ENCODE results near the gene SLC25A42.
"Not testable (repeated sequence)": the region's sequence is repeated elsewhere in the genome, so short reads cannot be mapped to it uniquely, and the experiment has no call there.

The SLC25A42 gene

DNA sequence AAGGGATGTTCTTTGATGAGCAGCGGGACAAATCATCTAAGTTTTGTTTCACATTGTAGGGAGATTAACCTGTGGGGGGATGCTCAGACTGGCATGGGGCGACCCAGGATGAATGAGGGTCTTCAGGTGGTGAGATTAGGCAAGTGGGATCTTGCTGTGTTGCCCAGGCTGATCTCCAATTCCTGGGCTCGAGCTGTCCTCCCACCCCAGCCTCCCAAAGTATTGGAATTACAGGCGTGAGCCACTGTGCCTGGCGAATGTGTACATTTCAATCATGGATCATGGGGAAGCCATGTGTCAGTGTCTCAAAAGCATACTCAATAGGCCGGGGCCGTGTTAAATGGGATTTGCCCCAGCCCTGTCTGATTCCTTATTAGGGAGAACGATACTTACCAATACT, 8.1 kb downstream of the SLC25A42 start:
- DNase-seq = no peak

DNA sequence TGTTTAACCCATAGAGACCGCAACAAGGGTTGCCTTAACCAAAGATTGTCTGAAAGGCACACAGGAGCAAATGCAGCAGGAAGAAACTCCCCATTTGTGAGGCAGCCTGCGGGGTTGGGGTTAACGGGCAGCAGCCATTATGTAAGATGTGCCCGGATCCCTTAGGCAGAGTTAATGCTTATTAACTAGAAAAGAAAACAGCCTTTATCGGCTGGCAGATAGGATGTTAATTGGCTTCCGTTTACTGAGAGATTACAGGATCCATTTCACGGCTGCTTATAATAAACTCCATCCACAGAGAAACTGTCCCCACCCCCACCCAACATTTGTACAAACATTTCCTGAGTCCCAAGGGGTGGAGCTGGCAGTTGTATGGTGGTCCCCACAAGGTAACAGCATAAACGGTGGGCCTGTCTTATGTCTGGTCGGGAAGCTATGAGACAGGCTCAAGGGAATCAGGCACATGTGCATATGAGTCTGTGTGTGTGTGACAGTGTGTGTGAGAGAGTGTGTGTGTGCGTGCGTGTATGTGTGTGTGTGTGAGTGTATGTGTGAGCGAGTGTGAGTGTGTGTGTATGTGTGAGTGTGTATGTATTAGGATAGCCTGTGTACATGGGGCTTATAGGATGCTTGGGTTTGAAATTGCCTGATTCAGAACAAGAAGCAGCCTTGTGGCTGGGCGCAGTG, 10.5 kb downstream of the SLC25A42 start:
- no peak for DNase-seq

DNA sequence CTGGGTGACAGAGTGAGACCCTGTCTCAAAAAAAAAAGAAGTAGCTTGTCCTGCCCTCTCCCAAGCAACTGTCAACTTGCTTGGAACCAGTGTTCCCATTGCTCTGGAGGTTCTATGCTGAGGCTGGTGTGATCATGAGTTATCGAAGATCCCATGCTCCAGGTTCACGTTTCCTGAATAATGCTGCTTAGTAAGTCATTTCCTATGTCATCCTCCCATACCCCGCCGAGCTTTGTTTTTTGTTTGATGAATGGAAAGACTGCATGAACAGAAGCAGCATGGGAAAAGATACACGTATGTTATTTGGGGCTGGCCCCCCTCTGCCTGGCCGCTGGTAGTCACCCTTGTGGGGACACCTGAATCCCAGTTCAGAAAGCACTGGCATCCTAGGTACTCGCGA, 11.3 kb downstream of the SLC25A42 start:
- no peak for DNase-seq

DNA sequence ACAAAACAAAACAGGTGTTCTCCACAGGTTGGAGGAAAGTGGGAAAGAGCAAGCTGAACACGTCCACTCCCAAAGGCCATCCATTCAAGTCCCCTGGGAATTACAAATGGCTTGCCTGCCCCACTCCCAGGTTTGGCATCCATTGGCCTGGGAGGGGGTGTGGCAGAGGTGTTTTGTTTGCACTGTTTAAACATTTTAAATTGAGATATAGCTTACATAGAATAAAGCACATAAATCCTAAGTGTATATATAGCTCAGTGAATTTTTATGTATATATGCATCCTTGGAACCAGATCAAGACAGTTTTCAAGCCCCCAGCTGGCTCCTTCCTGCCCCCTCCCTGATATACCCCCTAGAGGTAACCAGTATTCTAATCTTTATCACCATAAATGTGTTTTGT, 12.7 kb downstream of the SLC25A42 start:
- DNase-seq = no peak

DNA sequence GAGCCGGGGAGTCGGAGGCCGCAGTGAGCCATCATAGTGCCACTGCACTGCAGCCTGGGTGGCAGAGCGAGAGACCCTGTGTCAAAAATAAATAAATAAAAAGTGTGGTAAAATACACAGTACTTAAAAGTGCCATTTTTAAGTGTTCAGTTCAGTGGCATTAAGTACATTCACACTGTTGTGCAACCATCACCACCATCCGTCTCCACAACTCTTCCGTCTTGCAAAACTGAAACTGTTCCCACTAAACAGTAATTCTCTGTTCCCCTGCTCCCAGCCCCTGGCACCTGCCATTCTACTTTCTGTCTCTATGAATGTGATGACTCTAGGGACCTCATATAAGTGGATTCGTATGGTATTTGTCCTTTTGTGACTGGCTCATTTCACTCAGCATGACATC, 13.3 kb downstream of the SLC25A42 start:
- no peak for DNase-seq

DNA sequence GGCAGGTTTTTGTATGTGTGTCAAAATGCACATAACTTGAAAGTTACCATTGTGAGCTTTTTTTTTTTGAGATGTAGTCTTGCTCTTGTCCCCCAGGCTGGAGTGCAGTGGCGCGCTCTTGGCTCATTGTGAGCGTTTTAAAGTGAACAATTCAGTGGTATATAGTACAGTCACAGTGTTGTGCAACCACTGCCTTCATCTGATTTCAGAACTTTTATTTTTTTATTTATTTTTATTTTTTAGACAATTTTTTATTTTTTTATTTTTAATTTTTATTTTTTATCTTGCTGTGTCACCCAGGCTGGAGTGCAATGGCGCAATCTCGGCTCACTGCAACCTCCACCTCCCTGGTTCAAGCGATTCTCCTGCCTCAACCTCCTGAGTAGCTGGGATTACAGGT, 15.0 kb downstream of the SLC25A42 start:
- no peak for DNase-seq

DNA sequence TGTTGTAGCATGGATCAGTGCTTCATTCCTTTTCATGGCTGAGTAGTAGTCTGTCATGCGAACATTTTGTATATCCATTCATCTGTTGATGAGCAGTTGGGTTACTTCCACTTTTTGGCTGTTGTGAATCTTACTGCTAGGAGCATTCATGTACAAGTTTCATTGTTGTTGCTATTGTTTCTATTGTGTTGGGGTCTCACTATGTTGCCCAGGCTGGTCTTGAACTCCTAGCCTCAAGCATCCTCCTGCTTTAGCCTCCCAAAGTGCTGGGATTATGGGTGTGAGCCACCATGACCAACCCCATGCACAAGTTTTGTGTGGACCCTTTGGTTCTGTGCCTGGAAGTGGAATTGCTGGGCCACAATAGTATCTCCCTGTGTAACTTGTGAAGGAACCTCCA, 15.8 kb downstream of the SLC25A42 start:
- no peak for DNase-seq

DNA sequence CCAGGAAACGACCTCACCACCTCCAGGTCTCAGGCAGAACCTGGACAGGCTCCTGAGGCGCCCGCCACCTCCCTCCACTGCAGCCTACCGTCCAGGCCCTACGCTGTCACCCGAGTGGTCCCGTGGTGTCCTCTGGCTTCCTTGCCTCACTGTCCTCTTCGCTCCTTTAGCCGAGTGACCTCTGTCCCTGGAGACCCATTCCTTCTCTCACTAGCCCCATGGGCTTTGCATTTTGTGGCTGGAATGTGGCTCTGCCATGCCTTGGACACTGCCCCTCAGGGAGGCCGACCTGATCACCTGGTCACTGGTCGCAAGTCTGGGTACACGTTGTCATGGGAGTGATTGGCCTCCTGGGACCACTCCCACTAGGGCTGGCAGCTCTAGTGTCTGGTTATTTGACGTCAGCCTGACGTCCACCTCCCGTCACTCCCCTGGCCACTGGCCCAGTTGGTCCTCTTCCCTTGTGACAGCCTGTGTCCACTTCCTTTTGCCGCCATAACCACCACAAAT, 17.9 kb downstream of the SLC25A42 start:
- no peak for DNase-seq

DNA sequence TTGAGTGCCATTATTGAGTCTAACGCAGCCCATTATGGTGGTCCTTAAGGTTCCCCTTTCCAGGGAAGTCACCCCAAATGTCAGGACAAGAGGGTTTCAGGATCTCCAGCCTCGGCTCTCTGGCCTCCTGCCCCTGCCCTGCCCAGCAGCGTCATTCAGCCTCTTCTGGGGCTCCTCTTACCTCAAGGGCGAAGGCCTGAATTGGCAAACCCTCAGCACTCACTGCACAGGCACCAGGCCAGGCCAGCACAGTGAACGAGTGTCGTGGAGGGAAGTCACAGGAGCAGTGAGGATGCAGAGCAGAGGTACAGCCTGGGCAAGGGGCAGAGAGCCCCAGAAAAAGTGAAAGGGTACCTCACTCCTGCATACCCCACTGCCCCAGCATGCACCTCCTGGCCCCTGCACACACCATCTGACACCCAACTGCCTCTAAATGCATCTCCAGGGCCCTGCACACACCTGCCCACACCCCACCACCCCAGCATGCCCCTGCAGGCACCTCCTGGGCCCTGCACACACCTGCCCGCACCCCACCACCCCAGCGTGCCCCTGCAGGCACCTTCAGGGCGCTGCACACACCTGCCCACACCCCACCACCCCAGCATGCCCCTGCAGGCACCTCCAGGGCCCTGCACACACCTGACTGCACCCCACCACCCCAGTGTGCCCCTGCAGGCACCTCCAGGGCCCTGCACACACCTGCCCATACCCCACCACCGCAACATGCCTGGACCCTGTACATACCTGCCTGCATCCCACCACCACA, 19.8 kb downstream of the SLC25A42 start:
- DNase-seq = no peak

DNA sequence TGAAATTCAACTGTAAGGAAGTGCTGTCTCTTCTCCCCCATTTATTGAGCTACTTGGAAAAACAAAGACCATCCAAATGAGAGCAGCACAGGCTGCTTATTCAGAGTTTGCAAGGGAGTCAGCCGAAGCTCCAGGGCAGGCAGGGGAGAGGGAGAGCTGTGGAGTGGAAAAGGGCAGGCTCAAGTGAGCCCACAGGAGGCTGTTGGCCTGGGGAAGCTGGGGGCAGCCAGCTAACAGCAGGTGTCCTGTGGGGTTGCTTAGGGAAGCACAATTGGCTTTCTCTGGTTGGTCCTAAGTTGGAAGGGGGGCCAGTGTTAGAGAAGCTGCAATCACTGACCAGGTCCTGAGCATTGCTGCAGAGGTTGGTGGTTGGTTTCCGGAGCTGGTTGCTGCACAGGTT, 23.9 kb downstream of the SLC25A42 start:
- no peak for DNase-seq

DNA sequence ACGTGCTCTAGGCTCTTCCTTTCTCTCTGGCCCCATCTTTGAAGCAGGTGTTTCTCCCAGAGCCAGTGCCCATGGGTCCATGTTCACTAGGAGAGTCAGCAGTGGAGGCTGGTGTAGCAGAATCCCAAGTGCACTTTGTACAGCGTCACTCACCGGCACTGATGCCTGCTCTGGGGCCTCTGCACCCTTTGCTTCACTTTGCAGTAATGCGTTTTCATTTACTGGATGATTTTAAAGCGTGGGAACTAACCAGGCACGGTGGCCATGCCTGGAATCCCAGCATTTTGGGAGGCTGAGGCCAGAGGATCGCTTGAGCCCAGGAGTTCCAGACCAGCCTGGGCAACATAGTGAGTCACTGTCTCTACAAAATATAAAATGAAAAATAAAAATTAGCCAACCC, 30.7 kb downstream of the SLC25A42 start:
- DNase-seq = no peak

DNA sequence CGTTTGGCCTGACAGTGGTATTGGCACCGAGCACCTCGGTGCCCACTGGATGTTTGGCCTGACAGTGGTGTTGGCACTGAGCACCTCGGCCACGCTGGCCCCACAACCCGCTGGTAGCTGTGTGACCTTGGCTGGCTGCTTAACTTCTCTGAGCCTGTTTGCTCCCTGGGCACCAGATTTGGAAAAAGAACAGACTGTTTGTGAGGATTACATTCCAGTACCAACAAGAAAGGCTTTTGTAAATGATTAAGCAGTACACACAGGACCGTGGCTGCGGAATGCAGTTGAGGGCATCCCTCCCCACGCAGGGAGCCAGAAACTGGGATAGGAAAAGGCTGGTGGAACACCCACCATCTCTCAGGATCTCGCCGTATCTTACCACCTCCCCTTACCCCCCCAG, 31.9 kb downstream of the SLC25A42 start:
- DNase-seq = no peak

DNA sequence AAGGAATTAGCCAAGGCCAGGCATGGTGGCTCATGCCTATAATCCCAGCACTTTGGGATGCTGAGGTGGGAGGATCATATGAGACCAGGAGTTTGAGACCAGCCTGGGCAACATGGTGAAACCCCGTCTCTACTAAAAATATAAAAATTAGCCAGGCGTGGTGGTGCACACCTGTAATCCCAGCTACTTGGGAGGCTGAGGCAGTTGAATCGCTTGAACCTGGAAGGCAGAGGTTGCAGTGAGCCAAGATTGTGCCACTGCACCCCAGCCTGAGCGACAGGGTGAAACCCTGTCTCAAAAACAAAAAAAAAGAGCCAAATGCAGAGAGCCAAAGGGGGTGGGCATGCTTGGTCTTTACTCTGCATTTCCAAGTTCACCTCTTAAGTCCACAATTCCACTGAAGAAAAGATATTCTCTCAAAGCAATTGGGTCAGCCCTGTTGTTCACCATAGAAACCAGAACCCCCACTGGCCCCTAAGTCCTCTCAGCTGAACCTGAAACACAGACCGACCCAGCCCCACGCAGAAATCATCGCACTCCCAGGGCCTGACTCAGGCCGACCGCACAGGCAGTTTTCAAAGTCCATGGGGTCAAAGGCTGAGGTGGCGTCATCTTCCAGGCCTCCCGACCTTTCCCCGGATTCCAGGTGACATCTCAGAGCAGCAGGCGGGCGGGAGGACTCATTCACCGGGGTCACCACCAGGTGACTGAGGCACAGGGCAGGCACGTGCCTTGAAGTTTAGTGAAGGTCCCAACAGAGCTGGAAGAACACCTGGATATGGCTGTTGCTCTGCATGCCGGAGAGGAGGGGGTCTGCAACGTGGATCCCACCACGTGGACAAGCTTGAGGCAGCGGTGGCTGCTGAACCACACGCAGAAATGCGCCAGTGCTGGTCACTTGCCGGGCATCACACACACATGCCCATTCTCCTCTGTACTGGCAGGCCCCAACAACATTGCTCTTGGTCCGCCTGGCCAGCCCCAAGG, 33.1 kb downstream of the SLC25A42 start:
- DNase-seq = no peak

DNA sequence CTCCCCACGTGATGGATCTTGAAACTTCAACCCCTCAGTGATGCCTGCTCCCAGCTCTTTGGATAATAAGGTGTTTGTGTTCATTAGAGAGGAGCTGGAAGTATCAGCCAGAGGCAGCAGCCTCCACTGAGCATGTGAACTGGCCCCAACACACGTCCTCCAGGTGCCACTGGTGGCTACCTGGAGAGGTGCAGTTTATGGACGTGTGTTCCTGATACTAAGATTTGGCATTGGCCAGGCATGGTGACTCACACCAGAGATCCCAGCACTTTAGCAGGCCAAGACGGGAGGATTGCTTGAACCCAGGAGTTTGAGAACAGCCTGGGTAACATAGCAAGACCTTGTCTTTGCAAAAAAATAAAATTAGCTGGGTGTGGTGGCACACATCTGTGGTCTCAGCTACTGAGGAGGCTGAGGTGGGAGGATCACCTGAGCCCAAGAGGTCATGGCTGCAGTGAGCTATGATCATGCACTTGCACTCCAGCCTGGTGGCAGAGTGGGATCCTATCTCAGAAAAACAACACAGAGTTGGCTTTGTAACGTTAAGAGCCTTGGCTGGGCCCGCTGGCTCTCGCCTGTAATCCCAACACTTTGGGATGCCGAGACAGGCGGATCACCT, 34.4 kb downstream of the SLC25A42 start:
- DNase-seq = no peak

DNA sequence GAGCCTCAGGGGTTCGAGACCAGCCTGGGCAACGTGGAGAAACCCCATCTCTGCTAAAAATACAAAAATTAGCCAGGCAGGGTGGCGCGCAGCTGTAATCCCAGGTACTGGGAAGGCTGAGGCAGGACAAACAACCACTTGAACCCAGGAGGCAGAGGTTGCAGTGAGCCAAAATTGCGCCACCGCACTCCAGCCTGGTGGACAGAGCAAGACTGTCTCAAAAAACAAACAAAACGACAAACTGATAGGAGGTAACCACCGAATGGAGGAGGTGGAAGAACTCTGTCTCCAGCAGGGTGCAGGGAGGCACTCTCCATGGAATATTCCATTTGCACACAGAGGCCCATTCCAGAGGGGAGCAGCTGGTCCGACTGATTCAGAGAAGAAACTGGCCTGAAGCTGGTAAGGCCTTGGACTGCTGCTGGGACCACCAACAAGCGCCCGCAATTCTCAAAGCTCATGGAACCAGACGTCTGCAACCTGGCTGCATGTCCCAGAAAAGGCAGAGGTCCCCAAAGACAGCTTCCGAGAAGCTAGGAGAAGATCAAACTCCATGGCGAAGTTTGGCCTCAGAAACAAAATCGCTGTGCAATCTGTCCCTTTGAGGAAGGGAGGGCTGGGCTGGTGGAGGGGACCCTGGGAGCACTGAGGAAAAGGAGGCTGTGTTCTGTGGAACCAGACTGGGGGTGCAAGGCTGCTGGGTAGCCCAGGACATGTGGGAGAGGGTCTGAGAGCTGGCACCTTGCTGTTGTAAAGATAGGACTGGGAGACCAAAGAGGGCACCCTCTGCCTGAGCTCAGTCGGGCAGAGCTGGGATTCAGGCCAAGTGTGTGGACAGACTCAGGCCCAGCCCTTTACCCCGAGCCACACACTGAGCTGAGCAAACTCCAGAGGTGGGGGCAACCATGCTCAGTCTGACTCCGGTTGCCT, 35.2 kb downstream of the SLC25A42 start:
- no peak for DNase-seq

DNA sequence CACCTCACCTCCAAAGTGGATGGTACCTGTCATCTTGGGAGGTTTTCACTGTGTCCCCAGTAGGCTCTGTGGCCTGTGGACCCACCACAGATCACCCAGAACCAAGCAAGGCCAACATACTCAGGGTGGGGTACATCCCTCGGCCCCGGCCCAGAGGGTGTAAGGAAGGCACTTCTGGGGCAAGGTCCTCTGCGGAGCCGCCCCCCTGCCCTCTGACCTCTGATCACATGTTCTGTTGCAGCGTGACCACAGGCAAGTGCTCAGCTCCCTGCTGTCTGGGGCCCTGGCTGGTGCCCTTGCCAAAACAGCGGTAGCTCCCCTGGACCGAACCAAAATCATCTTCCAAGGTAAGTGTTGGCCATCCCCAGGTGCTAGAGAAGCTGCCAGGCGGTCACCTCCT, 37.7 kb downstream of the SLC25A42 start:
- DNase-seq = no peak

DNA sequence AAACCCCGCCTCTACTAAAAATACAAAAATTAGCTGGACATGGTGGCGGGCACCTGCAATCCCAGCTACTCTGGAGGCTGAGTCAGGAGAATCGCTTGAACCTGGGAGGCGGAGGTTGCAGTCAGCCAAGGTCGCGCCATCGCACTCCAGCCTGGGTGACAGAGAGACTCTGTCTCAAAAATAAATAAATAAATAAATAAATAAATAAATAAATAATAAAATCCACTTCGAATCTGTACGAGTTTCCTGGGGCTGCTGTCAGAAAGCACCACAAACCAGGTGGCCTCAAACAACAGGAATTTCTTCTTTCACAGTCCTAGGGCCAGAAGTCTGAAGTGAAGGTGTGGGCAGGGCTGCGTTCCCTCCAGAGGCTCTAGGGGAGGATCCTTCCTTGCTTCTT, 38.8 kb downstream of the SLC25A42 start:
- DNase-seq = not testable (repeated sequence)

DNA sequence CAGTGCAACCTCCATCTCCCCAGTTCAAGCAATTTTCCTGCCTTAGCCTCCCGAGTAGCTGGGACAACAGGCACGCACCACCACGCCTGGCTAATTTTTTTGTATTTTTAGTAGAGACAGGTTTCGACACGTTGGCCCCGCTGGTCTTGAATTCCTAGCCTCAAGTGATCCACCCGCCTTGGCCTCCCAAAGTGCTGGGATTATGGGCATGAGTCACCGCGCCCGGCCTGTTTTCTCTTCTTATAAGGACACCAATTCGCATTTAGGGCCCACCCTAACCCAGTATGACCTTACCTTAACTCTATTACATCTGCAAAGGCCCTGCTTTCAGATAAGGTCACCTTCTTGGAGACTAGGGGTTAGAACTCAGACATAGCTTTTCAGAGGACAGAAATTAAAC, 39.4 kb downstream of the SLC25A42 start:
- no peak for DNase-seq

DNA sequence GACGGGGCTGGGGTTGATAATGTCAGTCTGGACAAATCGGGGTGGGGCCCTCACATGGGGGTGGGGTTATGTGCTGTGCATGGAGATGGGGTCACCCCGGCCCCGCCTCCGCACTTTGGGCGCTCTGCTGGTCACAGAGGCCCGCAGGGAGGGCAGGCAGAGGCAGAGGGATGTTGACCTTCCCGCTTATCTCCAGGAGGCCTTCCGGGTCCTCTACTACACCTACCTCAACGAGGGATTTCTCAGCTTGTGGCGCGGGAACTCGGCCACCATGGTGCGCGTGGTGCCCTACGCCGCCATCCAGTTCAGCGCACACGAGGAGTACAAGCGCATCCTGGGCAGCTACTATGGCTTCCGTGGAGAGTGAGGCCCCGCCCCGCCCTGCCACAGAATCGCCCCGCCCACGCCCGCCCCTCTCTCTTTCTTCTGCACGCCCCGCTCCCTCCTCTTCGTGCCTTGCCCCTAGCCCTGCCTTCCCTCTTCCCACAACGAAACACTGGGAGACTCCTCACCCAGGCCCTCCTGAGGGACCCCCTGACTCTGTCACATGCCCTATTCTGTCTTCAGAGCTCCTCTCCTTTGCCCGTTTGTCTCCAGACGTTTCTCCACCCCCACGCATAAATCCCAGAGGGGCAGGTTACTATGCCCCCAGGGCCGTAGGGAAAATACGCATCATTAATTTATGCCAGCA, 41.7 kb downstream of the SLC25A42 start:
- DNase-seq = peak; percentile 66

DNA sequence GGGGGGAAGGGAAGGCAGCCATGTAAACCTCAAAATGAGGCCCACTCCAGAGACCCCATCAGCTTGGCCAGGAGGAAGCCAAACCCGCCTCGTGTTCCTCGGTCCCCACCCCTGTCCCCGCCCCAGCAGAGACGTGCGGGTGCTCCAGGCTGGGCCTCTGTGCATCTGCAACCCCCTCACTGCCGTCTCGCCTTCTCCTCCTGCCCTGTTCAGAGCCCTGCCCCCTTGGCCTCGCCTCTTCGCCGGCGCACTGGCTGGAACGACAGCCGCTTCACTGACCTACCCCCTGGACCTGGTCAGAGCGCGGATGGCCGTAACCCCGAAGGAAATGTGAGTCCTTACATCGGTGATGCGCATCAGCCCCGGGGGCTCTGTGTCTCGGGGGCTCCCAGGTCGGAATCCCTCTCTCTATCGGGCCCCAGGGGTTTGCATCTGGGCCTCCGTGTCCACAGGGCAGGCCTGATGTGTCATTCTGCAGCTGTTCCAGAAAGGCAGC, 42.3 kb downstream of the SLC25A42 start:
- DNase-seq = peak; percentile 26

DNA sequence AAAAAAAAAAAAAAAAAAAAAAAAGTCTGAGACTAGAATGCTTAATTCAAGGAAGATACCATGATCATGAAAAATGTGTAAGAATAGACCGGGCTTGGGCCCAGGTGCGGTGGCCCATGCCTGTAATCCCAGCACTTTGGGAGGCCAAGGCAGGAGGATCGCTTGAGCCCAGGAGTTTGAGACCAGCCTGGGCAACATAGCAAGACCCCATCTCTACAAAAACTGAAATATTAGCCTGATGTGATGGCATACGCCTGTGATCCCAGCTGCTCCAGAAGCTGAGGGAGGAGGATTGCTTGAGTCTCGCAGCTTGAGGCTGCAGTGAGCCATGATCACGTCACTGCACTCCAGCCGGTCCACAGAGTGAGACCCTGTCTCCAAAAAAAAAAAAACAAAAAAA, 43.1 kb downstream of the SLC25A42 start:
- DNase-seq = not testable (repeated sequence)
